WERI-Rb-1 (cell line): ENCODE measurements around the gene PRRG1.
"Not testable (repeated sequence)": the region's sequence is repeated elsewhere in the genome, so short reads cannot be mapped to it uniquely, and the experiment has no call there.

ENCODE experiments used
- DNase-seq: peaks from one replicate; pipeline ENCODE4 v3.0.0-alpha.2; 2020
- H3K27ac ChIP-seq: fragments of 250-450 bp; sonication (Bioruptor Pico); 2 replicates; pipeline ENCODE4 v1.5.1; 2020; ENCODE audit warnings: mild to moderate bottlenecking, moderate library complexity
- H3K27me3 ChIP-seq: fragments of 250-450 bp; sonication (Bioruptor Pico); 2 replicates; pipeline ENCODE4 v1.5.1; 2021; ENCODE audit warnings: mild to moderate bottlenecking, low read depth, moderate library complexity; ENCODE audit not compliant: insufficient read depth, severe bottlenecking
- H3K36me3 ChIP-seq: fragments of 250-450 bp; sonication (Bioruptor Pico); 2 replicates; pipeline ENCODE4 v1.5.1; 2020; ENCODE audit warnings: mild to moderate bottlenecking, moderate library complexity
- H3K4me3 ChIP-seq: 2 replicates; pipeline ENCODE4 v1.5.1; 2011; ENCODE audit warnings: low read depth, mild to moderate bottlenecking, control low read depth, low read length
- H3K9me3 ChIP-seq: fragments of 250-450 bp; sonication (Bioruptor Pico); 2 replicates; pipeline ENCODE4 v1.5.1; 2021; ENCODE audit warnings: mild to moderate bottlenecking, moderate library complexity; ENCODE audit not compliant: severe bottlenecking
- CTCF ChIP-seq: IDR thresholded peaks from 2 replicates; pipeline ENCODE4 v1.5.1; 2011; ENCODE audit warnings: low read depth, mild to moderate bottlenecking, control low read depth, inconsistent platforms, low read length

PRRG1 gene

GRCh38 chrX:37455381-37455780 lies 106.2 kb downstream of the PRRG1 start:
- Histone ChIP-seq H3K27ac (no peak overlapping the region), H3K27me3 (peaks cover 3% of the 10 kb centered on the region), H3K36me3 (no peaks in the 10 kb centered on the region), H3K4me3 (no peak overlapping the region), H3K9me3 (no peaks in the 10 kb centered on the region)
- no peak for TF ChIP-seq CTCF
- no peak for DNase-seq

- not testable (repeated sequence) for H3K36me3 ChIP-seq, H3K9me3 ChIP-seq, H3K27ac ChIP-seq, DNase-seq, H3K4me3 ChIP-seq, H3K27me3 ChIP-seq
Observed at GRCh38 chrX:37460285-37460684, 111.1 kb downstream of the PRRG1 start.

GRCh38 chrX:37462346-37462745 lies 113.2 kb downstream of the PRRG1 start:
- Histone ChIP-seq H3K27me3 (peaks cover 3% of the 10 kb centered on the region), H3K4me3 (no peak overlapping the region), H3K9me3 (no peaks in the 10 kb centered on the region), H3K36me3 (no peaks in the 10 kb centered on the region), H3K27ac (no peak overlapping the region)
- TF ChIP-seq CTCF: no peak
- DNase-seq: no peak

GRCh38 chrX:37468124-37468739 lies 119.1 kb downstream of the PRRG1 start:
- no peaks in the 10 kb centered on the region for H3K9me3 ChIP-seq
- no peaks in the 10 kb centered on the region for H3K36me3 ChIP-seq
- H3K27ac ChIP-seq: no peak overlapping the region
- no peak for TF ChIP-seq CTCF
- H3K27me3 ChIP-seq: no peaks in the 10 kb centered on the region
- no peak overlapping the region for H3K4me3 ChIP-seq
- DNase-seq: no peak

GRCh38 chrX:37470711-37471110 lies 121.5 kb downstream of the PRRG1 start:
- Histone ChIP-seq H3K4me3 (no peak overlapping the region), H3K27ac (no peak overlapping the region), H3K27me3 (no peaks in the 10 kb centered on the region), H3K36me3 (no peaks in the 10 kb centered on the region), H3K9me3 (no peaks in the 10 kb centered on the region)
- no peak for DNase-seq
- no peak for TF ChIP-seq CTCF

- no peaks in the 10 kb centered on the region for H3K27me3 ChIP-seq
- no peak overlapping the region for H3K27ac ChIP-seq
- no peak overlapping the region for H3K4me3 ChIP-seq
- TF ChIP-seq CTCF: no peak
- no peak for DNase-seq
- H3K9me3 ChIP-seq: no peaks in the 10 kb centered on the region
- no peaks in the 10 kb centered on the region for H3K36me3 ChIP-seq
Observed at GRCh38 chrX:37472836-37473235, 123.7 kb downstream of the PRRG1 start.
